HL-60 (cell line): ENCODE data around the gene TRAM2.
"Not testable (repeated sequence)": the region's sequence is repeated elsewhere in the genome, so short reads cannot be mapped to it uniquely, and the experiment has no call there.

ENCODE experiments used
- DNase-seq, 2 experiments: peaks; one replicate each; pipeline ENCODE4 v3.0.0-alpha.2; 2010 to 2020; ENCODE audit warnings: low read depth in 1 of 2, low spot score in 1 of 2
- H3K27ac ChIP-seq: fragments of 250-450 bp; sonication (Bioruptor Pico); replicated peaks from 2 replicates; pipeline ENCODE4 v1.5.1; 2020; ENCODE audit warnings: mild to moderate bottlenecking, moderate library complexity
- H3K27me3 ChIP-seq: fragments of 250-450 bp; sonication (Bioruptor Pico); 2 replicates; pipeline ENCODE4 v1.5.1; 2021; ENCODE audit warnings: mild to moderate bottlenecking, moderate library complexity; ENCODE audit not compliant: insufficient read depth, poor library complexity, severe bottlenecking
- H3K4me3 ChIP-seq: replicated peaks from 2 replicates; pipeline ENCODE4 v1.5.1; 2011; ENCODE audit warnings: mild to moderate bottlenecking, control low read depth, low read length; ENCODE audit not compliant: insufficient read depth
- CTCF ChIP-seq: IDR thresholded peaks from one replicate; pipeline ENCODE4 v1.5.1; 2011; ENCODE audit warnings: low read length, control low read depth, inconsistent platforms; ENCODE audit not compliant: insufficient read depth
- GABPA ChIP-seq: IDR thresholded peaks from 2 replicates; pipeline ENCODE4 v1.6.1; 2012; ENCODE audit warnings: low read depth
- POLR2AphosphoS5 ChIP-seq: IDR thresholded peaks from 2 replicates; pipeline ENCODE4 v1.6.1; 2012; ENCODE audit warnings: low read depth
- REST ChIP-seq: IDR thresholded peaks from 2 replicates; pipeline ENCODE4 v1.6.1; 2012; ENCODE audit warnings: low read depth; ENCODE audit not compliant: insufficient replicate concordance
- SPI1 ChIP-seq: IDR thresholded peaks from 2 replicates; pipeline ENCODE4 v1.6.1; 2012; ENCODE audit warnings: low read depth, mild to moderate bottlenecking, borderline replicate concordance

Gene TRAM2

GRCh38 chr6:52483671-52484003 is 93.2 kb downstream of the TRAM2 start:
- TF ChIP-seq REST (no peak), POLR2AphosphoS5 (no peak)
- no peak overlapping the region for H3K4me3 ChIP-seq
- no peak overlapping the region for H3K27ac ChIP-seq
- H3K27me3 ChIP-seq = no peaks in the 10 kb centered on the region
- no peak for DNase-seq

GRCh38 chr6:52482903-52483670 is 93.8 kb downstream of the TRAM2 start:
- Histone ChIP-seq H3K27me3 (no peaks in the 10 kb centered on the region), H3K27ac (no peak overlapping the region), H3K4me3 (no peak overlapping the region)
- TF ChIP-seq SPI1 (no peak), REST (no peak), POLR2AphosphoS5 (no peak), CTCF (no peak), GABPA (no peak)
- no peak for DNase-seq

- no peak for TF ChIP-seq REST
- TF ChIP-seq GABPA = no peak
- no peak for TF ChIP-seq SPI1
- no peak for TF ChIP-seq CTCF
- Histone ChIP-seq H3K27me3 (no peaks in the 10 kb centered on the region), H3K4me3 (no peak overlapping the region), H3K27ac (no peak overlapping the region)
- DNase-seq = no peak
Observed at GRCh38 chr6:52475307-52475706, 101.6 kb downstream of the TRAM2 start.

GRCh38 chr6:52474173-52474572 is 102.7 kb downstream of the TRAM2 start:
- Histone ChIP-seq H3K27me3 (no peaks in the 10 kb centered on the region), H3K27ac (no peak overlapping the region), H3K4me3 (no peak overlapping the region)
- DNase-seq = no peak
- TF ChIP-seq SPI1 (no peak), GABPA (no peak), CTCF (no peak), POLR2AphosphoS5 (no peak), REST (no peak)

GRCh38 chr6:52461194-52461593 is 115.7 kb downstream of the TRAM2 start:
- not testable (repeated sequence) for H3K4me3 ChIP-seq, DNase-seq, H3K27ac ChIP-seq, H3K27me3 ChIP-seq
